ENCODE results near the gene SLC25A18.

Gene SLC25A18

GRCh38 chr22:17570851-17571631 lies 7.7 kb downstream of the SLC25A18 start:
- no peak for DNase-seq

- DNase-seq = no peak
These were observed 11.9 kb downstream of the SLC25A18 start for GRCh38 chr22:17575151-17575550.

GRCh38 chr22:17575681-17576080 lies 12.4 kb downstream of the SLC25A18 start:
- no peak for DNase-seq

DNA sequence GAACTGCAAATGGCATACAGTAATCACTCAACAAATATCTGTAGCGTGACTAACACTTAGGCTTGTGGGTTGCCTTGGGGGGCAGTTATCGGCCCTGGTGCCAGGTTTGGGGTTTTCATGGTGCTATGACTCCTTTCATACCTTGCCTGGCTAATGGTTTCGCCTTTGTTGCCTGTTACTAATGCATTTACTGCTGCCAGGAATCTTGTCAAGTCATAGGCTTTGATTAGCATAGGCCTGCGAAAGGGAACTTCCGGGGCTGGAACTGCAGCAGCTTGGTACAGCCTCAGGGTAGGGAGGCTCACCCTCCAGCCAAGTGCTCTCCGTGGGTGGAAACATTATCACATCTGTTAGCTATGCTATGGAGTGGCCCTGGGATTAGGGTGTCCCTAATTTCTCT lies 13.2 kb downstream of the SLC25A18 start:
- no peak for DNase-seq

DNA sequence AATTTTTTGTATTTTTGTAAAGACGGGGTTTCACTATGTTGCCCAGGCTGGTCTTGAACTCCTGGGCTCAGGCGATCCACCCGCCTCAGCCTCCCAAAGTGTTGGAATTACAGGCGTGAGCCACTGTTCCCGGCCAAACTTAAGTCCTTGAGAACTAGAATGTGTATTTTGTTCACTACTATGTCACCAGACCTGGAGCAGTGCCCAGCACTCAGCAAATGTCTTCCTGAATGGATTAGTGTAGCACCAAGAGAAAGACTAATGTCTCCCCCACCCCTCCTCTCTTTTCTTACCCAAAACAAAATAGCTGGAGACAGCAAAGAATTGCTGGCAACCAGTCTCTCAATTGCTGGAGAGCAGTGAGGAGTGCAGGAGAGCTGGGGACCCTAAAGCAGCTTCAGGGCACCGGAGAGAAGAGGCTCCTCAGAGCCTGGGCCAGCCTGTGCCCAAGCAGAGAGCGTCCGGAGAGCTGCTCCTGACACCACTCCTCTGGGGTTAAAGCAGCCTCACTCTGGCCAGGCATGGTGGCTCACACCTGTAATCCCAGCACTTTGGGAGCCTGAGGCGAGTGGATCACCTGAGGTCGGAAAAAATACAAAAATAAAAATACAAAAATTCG lies 14.9 kb downstream of the SLC25A18 start:
- DNase-seq = no peak

DNA sequence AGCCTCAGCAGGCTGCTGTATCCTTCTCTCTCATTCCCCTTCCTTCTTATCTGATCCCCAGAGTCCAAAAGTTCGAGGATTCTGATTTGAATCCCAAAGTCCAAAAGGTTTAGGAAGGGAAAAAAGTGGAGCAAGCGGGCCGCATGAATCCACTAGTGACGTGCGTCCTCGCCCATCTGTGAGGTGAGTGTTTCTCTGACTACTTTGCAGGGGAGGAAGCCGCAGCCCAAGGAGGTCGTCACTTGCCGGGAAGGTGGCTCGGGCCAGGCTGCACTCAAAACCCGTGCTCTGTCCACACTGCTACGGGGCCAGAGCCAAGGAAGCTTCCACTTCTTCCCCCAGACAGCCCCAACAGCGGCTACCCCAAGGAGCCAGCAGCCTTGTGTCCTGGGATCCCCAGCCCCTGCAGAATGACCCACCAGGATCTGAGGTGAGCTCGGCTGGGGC lies 16.3 kb downstream of the SLC25A18 start:
- DNase-seq = no peak

GRCh38 chr22:17580441-17581031 lies 17.2 kb downstream of the SLC25A18 start:
- no peak for DNase-seq

- no peak for DNase-seq
These were observed 17.8 kb downstream of the SLC25A18 start for GRCh38 chr22:17581056-17581455.

DNA sequence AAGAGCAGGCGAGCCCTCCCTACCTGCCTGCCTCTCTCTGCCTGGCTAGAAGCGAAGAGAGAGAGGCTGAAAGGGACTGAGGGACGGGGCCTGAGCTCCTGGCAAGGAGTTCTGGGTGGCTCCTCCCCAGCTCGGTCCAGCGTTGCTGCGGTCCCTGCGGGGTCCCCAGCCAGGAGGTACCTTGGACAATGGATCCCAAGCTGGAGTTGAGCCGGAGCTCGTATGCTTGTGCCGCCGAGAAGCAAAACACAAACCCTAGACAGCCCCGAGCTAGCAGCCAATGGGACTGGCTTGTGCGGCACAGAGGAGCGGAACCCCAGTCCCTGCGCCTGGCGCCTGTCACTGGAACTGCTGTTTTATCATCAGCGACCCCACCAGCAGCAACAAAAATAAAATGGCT lies 18.3 kb downstream of the SLC25A18 start:
- DNase-seq = no peak

DNA sequence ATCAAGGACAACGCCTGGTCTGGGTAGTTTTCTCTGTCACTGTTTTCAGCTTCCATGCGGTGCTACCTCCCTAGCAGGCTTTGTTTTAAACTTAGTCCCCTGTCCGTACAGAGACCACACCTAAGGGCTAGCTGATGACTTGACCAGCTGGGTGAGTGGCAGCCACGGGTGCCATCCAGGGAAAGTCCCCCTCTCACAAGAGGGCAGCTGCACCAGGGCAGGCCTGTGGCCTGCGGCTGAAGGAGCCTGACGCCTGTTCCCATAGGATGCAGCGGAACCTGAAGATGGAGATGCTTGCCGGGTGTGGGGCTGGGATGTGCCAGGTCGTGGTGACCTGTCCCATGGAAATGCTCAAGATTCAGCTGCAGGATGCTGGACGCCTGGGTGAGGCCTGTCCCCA lies 19.9 kb downstream of the SLC25A18 start:
- DNase-seq = no peak

DNA sequence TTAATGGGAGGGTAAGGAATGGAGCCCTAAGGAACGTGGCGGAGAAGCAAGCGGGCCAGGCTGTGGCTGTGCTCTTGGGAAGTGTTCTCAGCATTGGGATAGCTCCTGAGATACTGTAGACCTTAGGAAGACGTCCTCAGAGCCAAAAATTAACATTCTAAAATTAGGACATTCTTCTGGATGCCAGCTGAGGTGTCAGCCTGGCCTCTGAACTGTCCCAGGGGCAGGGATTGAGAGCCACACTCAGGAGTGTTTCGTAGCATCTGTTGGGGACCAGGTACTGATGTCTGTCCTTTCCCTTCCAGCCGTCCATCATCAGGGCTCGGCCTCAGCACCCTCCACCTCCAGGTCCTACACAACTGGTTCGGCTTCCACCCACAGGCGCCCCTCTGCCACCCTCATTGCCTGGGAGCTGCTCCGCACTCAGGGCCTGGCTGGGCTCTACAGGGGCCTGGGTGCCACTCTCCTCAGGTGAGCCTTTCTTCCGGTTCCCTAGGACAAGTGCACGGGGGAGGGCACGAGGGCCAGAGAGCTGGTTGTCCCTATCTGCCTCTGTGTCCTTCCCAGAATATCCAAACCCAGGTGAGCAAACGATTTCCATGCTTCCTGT lies 23.6 kb downstream of the SLC25A18 start:
- no peak for DNase-seq

GRCh38 chr22:17587629-17588028 lies 24.3 kb downstream of the SLC25A18 start:
- no peak for DNase-seq

DNA sequence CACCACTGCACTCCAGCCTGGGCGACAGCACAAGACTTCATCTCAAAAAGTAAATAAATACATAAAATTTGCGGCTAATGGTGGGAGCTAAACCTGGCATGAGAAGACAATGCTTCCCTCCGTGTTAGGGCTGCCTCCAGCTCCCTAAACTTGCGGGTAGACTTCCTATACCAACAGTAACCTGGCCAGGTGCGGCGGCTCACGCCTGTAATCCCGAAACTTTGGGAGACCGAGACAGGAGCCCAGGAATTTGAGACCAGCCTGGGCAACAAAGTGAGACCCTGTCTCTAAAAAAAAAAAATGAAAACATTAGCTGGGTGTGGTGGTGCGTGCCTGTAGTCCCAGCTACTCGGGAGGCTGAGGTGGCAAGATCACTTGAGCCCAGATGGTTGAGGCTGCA lies 25.3 kb downstream of the SLC25A18 start:
- DNase-seq = no peak

- DNase-seq = no peak
These were observed 26.6 kb downstream of the SLC25A18 start for GRCh38 chr22:17589810-17590375.

- no peak for DNase-seq
These were observed 27.3 kb downstream of the SLC25A18 start for GRCh38 chr22:17590586-17590985.

GRCh38 chr22:17592201-17592600 lies 28.9 kb downstream of the SLC25A18 start:
- DNase-seq = no peak

- DNase-seq = no peak
These were observed 32.9 kb downstream of the SLC25A18 start for GRCh38 chr22:17596226-17596625.

DNA sequence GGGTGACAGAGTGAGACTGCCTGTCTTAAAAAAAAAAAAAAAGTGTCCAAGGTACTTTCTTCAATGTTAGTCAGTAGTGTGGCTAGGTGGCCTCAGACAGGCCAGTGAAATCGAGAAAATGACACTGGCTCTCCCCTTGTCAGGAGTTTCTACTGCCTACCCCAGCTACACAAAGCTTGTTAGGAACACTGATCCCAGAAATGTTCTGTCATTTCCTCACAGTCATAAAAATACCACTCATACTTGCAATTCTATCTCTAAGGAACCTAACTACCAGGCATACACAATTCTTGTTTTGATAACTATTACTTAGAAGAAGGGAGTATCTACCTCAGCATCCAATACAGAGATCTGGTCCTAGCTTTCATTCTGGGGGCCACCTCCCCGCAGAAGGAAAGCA lies 33.9 kb downstream of the SLC25A18 start:
- DNase-seq = no peak

DNA sequence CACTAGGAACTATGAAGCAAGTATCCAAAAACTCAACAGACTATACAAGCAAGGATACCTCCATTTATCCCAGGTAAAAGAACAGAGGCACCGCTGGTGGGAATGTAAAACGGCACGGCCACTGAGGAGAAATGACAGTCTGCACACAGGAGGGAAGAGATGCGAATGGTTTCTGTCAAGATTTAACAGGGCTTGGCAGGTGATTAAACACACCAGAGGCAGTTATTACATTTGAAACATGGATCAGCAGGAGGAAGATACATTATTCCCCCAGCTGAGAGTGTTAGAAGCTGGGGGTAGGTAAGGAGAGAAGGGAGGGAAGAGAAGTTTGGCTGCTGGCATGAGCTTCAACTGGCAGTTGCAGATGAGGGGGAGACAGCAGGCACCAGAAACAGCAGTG lies 35.0 kb downstream of the SLC25A18 start:
- DNase-seq = no peak

GRCh38 chr22:17601031-17601430 lies 37.7 kb downstream of the SLC25A18 start:
- no peak for DNase-seq

GRCh38 chr22:17603668-17604067 lies 40.4 kb downstream of the SLC25A18 start:
- DNase-seq = no peak

- no peak for DNase-seq
These were observed 43.2 kb downstream of the SLC25A18 start for GRCh38 chr22:17606496-17606895.

GRCh38 chr22:17607891-17608521 lies 44.7 kb downstream of the SLC25A18 start:
- no peak for DNase-seq
